HL-60/S4 treated with phorbol 12-myristate 13-acetate at 8.2 ng/mL for 4 days and 3 days (cell line): ENCODE measurements around the gene SAFB.

Experiments
- in situ Hi-C: fragments of 300-500 bp; cut with MboI; formaldehyde crosslinking; loops from 2 replicates; pipeline ENCODE4 v1.15.0; 2022; ENCODE audit warnings: low sequenced_read_pairs

The SAFB gene

GRCh38 chr19:5622465-5623396 lies at the start of gene SAFB, which contains the start of gene SAFB2:
TSS of gene SAFB (plus strand) at chr19:5623083. CDS start at chr19:5623206, 123 bp downstream.
TSS of gene SAFB2 (minus strand) at chr19:5622776. CDS start at chr19:5622715, 61 bp downstream.
- in situ Hi-C loops: no loop called here

GRCh38 chr19:5575590-5575989 lies 47.3 kb upstream of the SAFB start:
- in situ Hi-C loops: no loop called here

- in situ Hi-C loops: no loop called here
These were observed 44.6 kb upstream of the SAFB start for GRCh38 chr19:5578097-5578846.

GRCh38 chr19:5579286-5579685 lies 43.6 kb upstream of the SAFB start:
- in situ Hi-C loops: no loop called here

GRCh38 chr19:5579697-5580096 lies 43.2 kb upstream of the SAFB start:
- in situ Hi-C loops: no loop called here

- in situ Hi-C loops: no loop called here
These were observed 42.7 kb upstream of the SAFB start for GRCh38 chr19:5580161-5580571.

GRCh38 chr19:5585461-5586299 lies 37.2 kb upstream of the SAFB start:
- in situ Hi-C loops: no loop called here

- in situ Hi-C loops: no loop called here
These were observed 36.4 kb upstream of the SAFB start for GRCh38 chr19:5586300-5587070.

- in situ Hi-C loops: no loop called here
These were observed 35.8 kb upstream of the SAFB start for GRCh38 chr19:5587071-5587455.

- in situ Hi-C loops: no loop called here
These were observed 35.2 kb upstream of the SAFB start for GRCh38 chr19:5587661-5588060.

- in situ Hi-C loops: no loop called here
These were observed 34.4 kb upstream of the SAFB start for GRCh38 chr19:5588441-5588840.

GRCh38 chr19:5588906-5589676 lies 33.8 kb upstream of the SAFB start:
- in situ Hi-C loops: no loop called here

- in situ Hi-C loops: no loop called here
These were observed 32.6 kb upstream of the SAFB start for GRCh38 chr19:5590151-5590864.

- in situ Hi-C loops: no loop called here
These were observed 32.1 kb upstream of the SAFB start for GRCh38 chr19:5590865-5591154.

GRCh38 chr19:5591476-5591875 lies 31.4 kb upstream of the SAFB start:
- in situ Hi-C loops: no loop called here

- in situ Hi-C loops: no loop called here
These were observed 30.1 kb upstream of the SAFB start for GRCh38 chr19:5592531-5593342.

GRCh38 chr19:5593343-5594255 lies 29.3 kb upstream of the SAFB start:
- in situ Hi-C loops: no loop called here
